Endothelial cell of umbilical vein (primary cell): ENCODE measurements around the gene SPO11. TPM values are rescaled to one million over a fixed set of nuclear protein-coding genes. Genes with fewer than 3 reads are reported as not detected.

Experiments
- BruUV-seq: library from RNA; stranded (reverse); fragments of 400-500 nt; replicated peaks from 2 replicates; lab custom pipeline; 2021; lab: Mats Ljungman, UMichigan
- CTCF ChIA-PET: fragments of 300-600, 350-600 bp; sonication (Branson Sonifier 250); formaldehyde crosslinking; loops from one replicate; lab custom pipeline; 2021; ENCODE audit warnings: antibody characterized with exemption, inconsistent platforms; lab: Charles Lee
- POLR2A ChIA-PET: fragments of 300-600, 350-600 bp; sonication (Branson Sonifier 250); formaldehyde crosslinking; loops from one replicate; lab custom pipeline; 2021; ENCODE audit warnings: antibody characterized with exemption, inconsistent platforms; lab: Charles Lee
- DNase-seq: peaks from one replicate; pipeline ENCODE4 v3.0.0-alpha.2; 2011; ENCODE audit warnings: low read depth, low spot score
- FAIRE-seq: peaks from 2 replicates; lab custom pipeline; 2011; peaks lifted over from hg19 to GRCh38; lab: Jason Lieb, UNC
- H2AFZ ChIP-seq: 2 replicates; pipeline ENCODE4 v1.6.0; 2012; ENCODE audit warnings: low read depth, low read length, control low read depth, inconsistent platforms
- H3K27ac ChIP-seq: 2 replicates; pipeline ENCODE4 v1.5.1; 2011; ENCODE audit warnings: low read depth, mild to moderate bottlenecking, control low read depth, low read length, moderate library complexity; ENCODE audit not compliant: insufficient read depth
- H3K27me3 ChIP-seq, 2 experiments: 2 replicates each; pipeline versions ENCODE4 v1.6.0 to v1.6.1; 2011; ENCODE audit warnings: low read length in 2 of 2, mixed read lengths in 1 of 2; ENCODE audit not compliant: control insufficient read depth in 2 of 2, insufficient read depth in 2 of 2
- H3K36me3 ChIP-seq, 2 experiments: 2 replicates in 1 of 2; 3 replicates in 1 of 2; pipeline ENCODE4 v1.5.1; 2011; ENCODE audit warnings: low read length in 2 of 2, mild to moderate bottlenecking in 1 of 2, moderate library complexity in 1 of 2; ENCODE audit not compliant: control insufficient read depth in 2 of 2, insufficient read depth in 2 of 2; ENCODE audit errors: extremely low read depth in 1 of 2
- H3K4me1 ChIP-seq: 3 replicates; pipeline ENCODE4 v1.5.1; 2011; ENCODE audit warnings: mild to moderate bottlenecking, low read length; ENCODE audit not compliant: control insufficient read depth, insufficient read depth; ENCODE audit errors: extremely low read depth
- H3K4me2 ChIP-seq: 2 replicates; pipeline ENCODE4 v1.6.1; 2011; ENCODE audit warnings: low read length, control low read depth, mixed read lengths; ENCODE audit not compliant: insufficient read depth
- H3K4me3 ChIP-seq, 3 experiments: fragments of 200-600 bp in 1 of 3; sonication (generic), shearing (Covaris generic) in 1 of 3; replicated peaks in 1 of 3; 2 replicates each; pipeline ENCODE4 v1.5.1; 2011 to 2016; ENCODE audit warnings: control low read depth in 3 of 3, low read length in 3 of 3, mild to moderate bottlenecking in 2 of 3, inconsistent platforms in 1 of 3, low read depth in 1 of 3, moderate library complexity in 1 of 3; ENCODE audit not compliant: insufficient read depth in 1 of 3
- H3K79me2 ChIP-seq: 2 replicates; pipeline ENCODE4 v1.6.0; 2012; ENCODE audit warnings: low read length, inconsistent platforms; ENCODE audit not compliant: control insufficient read depth, insufficient read depth
- H3K9ac ChIP-seq: replicated peaks from 2 replicates; pipeline ENCODE3; 2011; ENCODE audit warnings: low read length, control low read depth; ENCODE audit not compliant: insufficient read depth; ENCODE audit errors: extremely low read depth
- H3K9me1 ChIP-seq: replicated peaks from 3 replicates; pipeline ENCODE4 v1.6.0; 2011; ENCODE audit warnings: mild to moderate bottlenecking, low read length; ENCODE audit not compliant: control insufficient read depth, insufficient read depth; ENCODE audit errors: extremely low read depth
- H3K9me3 ChIP-seq: replicated peaks from 2 replicates; pipeline ENCODE4 v1.5.1; 2012; ENCODE audit warnings: low read length, inconsistent platforms; ENCODE audit not compliant: control insufficient read depth, insufficient read depth
- H4K20me1 ChIP-seq: replicated peaks from 2 replicates; pipeline ENCODE3; 2011; ENCODE audit warnings: mild to moderate bottlenecking, low read length; ENCODE audit not compliant: control insufficient read depth, insufficient read depth; ENCODE audit errors: extremely low read depth
- CTCF ChIP-seq, 2 donors: IDR thresholded peaks; 1 replicate in 1 of 2; 2 replicates in 1 of 2; pipeline ENCODE4 v1.5.1; 2011; ENCODE audit warnings: low read length in 2 of 2, mild to moderate bottlenecking in 2 of 2, moderate library complexity in 2 of 2, control low read depth in 1 of 2, inconsistent platforms in 1 of 2, low read depth in 1 of 2; ENCODE audit not compliant: insufficient read depth in 1 of 2; ENCODE audit errors: extremely low read depth in 1 of 2
- EZH2 ChIP-seq: IDR thresholded peaks from 2 replicates; pipeline ENCODE4 v1.6.1; 2012; ENCODE audit warnings: borderline replicate concordance, low read depth, mild to moderate bottlenecking, moderate library complexity, low read length, inconsistent platforms; ENCODE audit not compliant: severe bottlenecking
- FOS ChIP-seq: IDR thresholded peaks from 2 replicates; pipeline ENCODE4 v1.6.1; 2011; ENCODE audit warnings: mild to moderate bottlenecking, low read length, moderate library complexity, borderline replicate concordance; ENCODE audit not compliant: insufficient read depth
- GATA2 ChIP-seq: IDR thresholded peaks from 2 replicates; pipeline ENCODE4 v1.7.0; 2011; ENCODE audit warnings: low read depth, mild to moderate bottlenecking, moderate library complexity, mixed read lengths, low read length; ENCODE audit not compliant: insufficient read length, insufficient read depth
- JUN ChIP-seq: IDR thresholded peaks from 2 replicates; pipeline ENCODE4 v1.6.1; 2011; ENCODE audit warnings: borderline replicate concordance, low read depth; ENCODE audit not compliant: insufficient read length, insufficient read depth
- MAX ChIP-seq: IDR thresholded peaks from 2 replicates; pipeline ENCODE4 v1.6.1; 2011; ENCODE audit not compliant: insufficient read depth, insufficient read length
- MYC ChIP-seq: IDR thresholded peaks from one replicate; pipeline ENCODE4 v1.6.1; 2011; ENCODE audit warnings: mild to moderate bottlenecking, low read depth, low read length
- POLR2A ChIP-seq: IDR thresholded peaks from 2 replicates; pipeline ENCODE4 v1.6.1; 2012; ENCODE audit warnings: low read depth, mild to moderate bottlenecking, control low read depth, low read length
- POLR2AphosphoS5 ChIP-seq: IDR thresholded peaks from 2 replicates; pipeline ENCODE4 v1.6.1; 2012; ENCODE audit warnings: low read depth, mild to moderate bottlenecking, control low read depth, low read length, moderate library complexity; ENCODE audit not compliant: insufficient read depth
- dilution Hi-C: fragments of 300-500 bp; cut with MboI; formaldehyde crosslinking; loops from one replicate; pipeline ENCODE4 v1.15.0; 2019; ENCODE audit warnings: low sequenced_read_pairs; ENCODE audit not compliant: extremely low pct_ligation_motif_present
- intact Hi-C: fragments of 100-400 bp; cut with micrococcal nuclease; formaldehyde crosslinking; loops from one replicate; pipeline ENCODE4 v1.10.0; 2022
- microRNA-seq: library from miRNA; unstranded; fragments of <30 nt; microRNA quantifications from one replicate; pipeline ENCODE4 v1.2.0, GENCODE V29; 2021; ENCODE audit warnings: borderline number of aligned reads, borderline replicate concordance
- polyA plus RNA-seq, 4 experiments: library from polyadenylated mRNA; depleted of rRNA in 3 of 4; stranded (reverse) in 3 of 4; unstranded in 1 of 4; fragments of >200 nt; gene quantifications; 2 replicates each; pipeline versions ENCODE4 v1.2.1 to v1.2.3, GENCODE V29; 2011 to 2012; ENCODE audit warnings: missing spikeins in 1 of 4
- small RNA-seq: library from RNA; depleted of rRNA; stranded (forward); fragments of <200 nt; gene quantifications from one replicate; pipeline ENCODE3, GENCODE V24; 2012; ENCODE audit warnings: low replicate concordance, low read depth; ENCODE audit not compliant: insufficient read depth, insufficient read length
- total RNA-seq: library from RNA; stranded (reverse); gene quantifications from 2 replicates; pipeline ENCODE4 v1.2.3, GENCODE V29; 2021

The SPO11 gene
- total and polyA plus RNA-seq, 2 donors (not counting 3 experiments of a cell fraction or from before 2014, with no cell fraction given): not detected

- no peaks in the 10 kb centered on the region for H3K27me3 ChIP-seq
- H3K4me3 ChIP-seq: peak overlapping the region; percentile 65 to 84 (median 69)
- DNase-seq (no peak), FAIRE-seq (no peak)
- TF ChIP-seq GATA2 (no peak), POLR2A (no peak), JUN (no peak), FOS (no peak), CTCF (IDR thresholded peaks at IDR 0.05; ENCODE audit: extremely low read depth in 1 of 2, insufficient read depth in 1 of 2, low read depth in 1 of 2, low read length in 2 of 2) (no peak), MAX (no peak), MYC (no peak), POLR2AphosphoS5 (no peak), EZH2 (no peak)
- no peaks in the 10 kb centered on the region for H3K9me3 ChIP-seq
- H3K79me2 ChIP-seq: peaks cover 15% of the 10 kb centered on the region
- no peak overlapping the region for H2AFZ ChIP-seq
- BruUV-seq: no TSS peak
- H3K36me3 ChIP-seq: peaks cover 3 to 17% of the 10 kb centered on the region in 2 experiments
- peaks cover 24% of the 10 kb centered on the region for H3K4me1 ChIP-seq
- ChIA-PET CTCF (interaction anchor here (1.7 kb wide), 1 partner anchor 11 kb away, joined by 9 read pairs; no protein-coding TSS in a partner anchor), POLR2A (no interaction called here)
- intact Hi-C loops (loop anchor here (10.0 kb wide), 1 partner anchor 1012 kb away; no protein-coding TSS in a partner anchor), dilution Hi-C loops (no loop called here)
- no peak overlapping the region for H3K27ac ChIP-seq
- peak overlapping the region; percentile 82 for H3K4me2 ChIP-seq
- H3K9ac ChIP-seq: peak overlapping the region; percentile 59
- no peaks in the 10 kb centered on the region for H4K20me1 ChIP-seq
- no peaks in the 10 kb centered on the region for H3K9me1 ChIP-seq
Measured at GRCh38 chr20:57392512-57393271, 63.1 kb downstream of the SPO11 start.

Small RNA genes within 50 kb of the gene (microRNA-seq; reads per million reads assigned to microRNA genes)
- gene MIR4325: not detected

Small RNA genes within 50 kb of the gene (small RNA-seq; reads per million reads assigned to genes)
- gene MIR4325: not detected
- not detected for gene RF00019
- not detected for gene RPL39P39

Other genes with a start within 250 kb of the SPO11 start
- not detected in 2 replicates for gene BMP7, start 63.2 kb upstream of the SPO11 start, total RNA-seq
- gene BMP7, start 63.2 kb upstream of the SPO11 start, polyA plus RNA-seq: not detected in 2 replicates
- gene RAE1, start 21.5 kb downstream of the SPO11 start, total RNA-seq: 34.1 and 37.1 TPM in 2 replicates
- 38.1 and 55.8 TPM in 2 replicates for gene RAE1, start 21.5 kb downstream of the SPO11 start, polyA plus RNA-seq
- gene RBM38, start 61.6 kb downstream of the SPO11 start, total RNA-seq: 22.1 and 27.5 TPM in 2 replicates
- gene RBM38, start 61.6 kb downstream of the SPO11 start, polyA plus RNA-seq: 37.4 and 49.0 TPM in 2 replicates
- not detected in 2 replicates for gene CTCFL, start 195.3 kb downstream of the SPO11 start, total RNA-seq
- not detected in 2 replicates for gene CTCFL, start 195.3 kb downstream of the SPO11 start, polyA plus RNA-seq
- gene PCK1, start 231.3 kb downstream of the SPO11 start, total RNA-seq: not detected in 2 replicates
- not detected in 2 replicates for gene PCK1, start 231.3 kb downstream of the SPO11 start, polyA plus RNA-seq